ENCODE results near the gene SYNM. TPM values are rescaled to one million over a fixed set of nuclear protein-coding genes. Genes with fewer than 3 reads are reported as not detected.

Gene SYNM
- total RNA-seq, 1 experiment from 2014 or later: 6.1 TPM

DNA sequence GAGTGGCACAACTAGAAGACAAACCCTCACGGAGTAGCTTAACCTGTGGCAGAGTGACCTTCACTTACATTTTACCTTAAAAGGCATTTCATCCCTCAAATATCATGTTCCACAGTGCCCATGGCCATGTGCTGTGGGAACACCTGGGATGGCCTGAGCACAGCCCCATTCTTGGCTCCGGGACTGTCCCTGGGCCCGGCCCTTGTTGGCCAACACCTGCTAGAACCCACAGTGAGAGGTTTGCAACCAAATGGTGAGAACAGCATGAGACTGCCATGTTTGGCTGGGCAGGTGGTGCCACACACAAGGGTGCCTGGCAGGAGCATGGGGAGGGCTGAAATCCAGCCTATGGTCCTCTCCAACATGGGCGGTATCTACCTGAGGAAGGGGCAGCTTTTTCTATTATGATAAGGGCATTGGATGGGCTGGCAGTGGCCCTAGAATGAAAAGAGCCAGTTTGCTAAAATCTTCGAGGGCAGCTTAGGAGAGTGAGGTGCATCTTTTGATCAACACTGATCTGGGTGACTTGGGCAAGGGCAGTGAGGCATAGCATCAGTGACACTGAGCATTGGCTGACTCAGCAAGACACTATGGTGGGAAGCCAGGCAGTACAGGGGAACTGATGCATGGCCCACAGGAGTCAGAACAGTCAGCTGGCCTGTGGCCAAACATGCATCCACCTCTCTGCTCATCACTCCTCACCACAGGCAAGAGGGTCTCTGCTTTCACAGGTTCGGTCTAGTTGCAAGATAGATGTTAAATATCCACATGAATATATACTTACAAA, 53.9 kb downstream of the SYNM start:
- ChIA-PET CTCF (no interaction called here), POLR2A (no interaction called here)
- Histone ChIP-seq H3K4me3 (ENCODE audit: low read depth, low read length) (no peak overlapping the region), H3K9me3 (no peaks in the 10 kb centered on the region), H3K27me3 (replicated peaks; ENCODE audit: control insufficient read depth, insufficient read depth, low read length) (no peaks in the 10 kb centered on the region), H3K36me3 (ENCODE audit: control insufficient read depth, insufficient read depth, low read length) (no peaks in the 10 kb centered on the region), H3K4me1 (peaks cover 29% of the 10 kb centered on the region)
- Mint-ChIP-seq H3K36me3 (ENCODE audit: insufficient read depth, unreplicated experiment) (no peaks in the 10 kb centered on the region), H3K4me3 (ENCODE audit: unreplicated experiment) (no peak overlapping the region), H3K27ac (ENCODE audit: unreplicated experiment) (no peak overlapping the region), H3K4me1 (ENCODE audit: low read depth, unreplicated experiment) (peaks cover 15% of the 10 kb centered on the region), H3K9me3 (ENCODE audit: unreplicated experiment) (no peaks in the 10 kb centered on the region), H3K27me3 (ENCODE audit: insufficient read depth, unreplicated experiment) (no peaks in the 10 kb centered on the region)
- TF ChIP-seq, protein P1, sequence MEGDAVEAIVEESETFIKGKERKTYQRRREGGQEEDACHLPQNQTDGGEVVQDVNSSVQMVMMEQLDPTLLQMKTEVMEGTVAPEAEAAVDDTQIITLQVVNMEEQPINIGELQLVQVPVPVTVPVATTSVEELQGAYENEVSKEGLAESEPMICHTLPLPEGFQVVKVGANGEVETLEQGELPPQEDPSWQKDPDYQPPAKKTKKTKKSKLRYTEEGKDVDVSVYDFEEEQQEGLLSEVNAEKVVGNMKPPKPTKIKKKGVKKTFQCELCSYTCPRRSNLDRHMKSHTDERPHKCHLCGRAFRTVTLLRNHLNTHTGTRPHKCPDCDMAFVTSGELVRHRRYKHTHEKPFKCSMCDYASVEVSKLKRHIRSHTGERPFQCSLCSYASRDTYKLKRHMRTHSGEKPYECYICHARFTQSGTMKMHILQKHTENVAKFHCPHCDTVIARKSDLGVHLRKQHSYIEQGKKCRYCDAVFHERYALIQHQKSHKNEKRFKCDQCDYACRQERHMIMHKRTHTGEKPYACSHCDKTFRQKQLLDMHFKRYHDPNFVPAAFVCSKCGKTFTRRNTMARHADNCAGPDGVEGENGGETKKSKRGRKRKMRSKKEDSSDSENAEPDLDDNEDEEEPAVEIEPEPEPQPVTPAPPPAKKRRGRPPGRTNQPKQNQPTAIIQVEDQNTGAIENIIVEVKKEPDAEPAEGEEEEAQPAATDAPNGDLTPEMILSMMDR (IDR thresholded peaks at IDR 0.05; ENCODE audit: insufficient read depth in 1 of 2, low read depth in 1 of 2, low read length in 1 of 2, severe bottlenecking in 1 of 2, unreplicated experiment in 1 of 2): no peak
- intact Hi-C loops (cut with micrococcal nuclease; ENCODE audit: unreplicated experiment): no loop called here
- DNase-seq: no peak
- BruUV-seq (replicated peaks): no TSS peak

DNA sequence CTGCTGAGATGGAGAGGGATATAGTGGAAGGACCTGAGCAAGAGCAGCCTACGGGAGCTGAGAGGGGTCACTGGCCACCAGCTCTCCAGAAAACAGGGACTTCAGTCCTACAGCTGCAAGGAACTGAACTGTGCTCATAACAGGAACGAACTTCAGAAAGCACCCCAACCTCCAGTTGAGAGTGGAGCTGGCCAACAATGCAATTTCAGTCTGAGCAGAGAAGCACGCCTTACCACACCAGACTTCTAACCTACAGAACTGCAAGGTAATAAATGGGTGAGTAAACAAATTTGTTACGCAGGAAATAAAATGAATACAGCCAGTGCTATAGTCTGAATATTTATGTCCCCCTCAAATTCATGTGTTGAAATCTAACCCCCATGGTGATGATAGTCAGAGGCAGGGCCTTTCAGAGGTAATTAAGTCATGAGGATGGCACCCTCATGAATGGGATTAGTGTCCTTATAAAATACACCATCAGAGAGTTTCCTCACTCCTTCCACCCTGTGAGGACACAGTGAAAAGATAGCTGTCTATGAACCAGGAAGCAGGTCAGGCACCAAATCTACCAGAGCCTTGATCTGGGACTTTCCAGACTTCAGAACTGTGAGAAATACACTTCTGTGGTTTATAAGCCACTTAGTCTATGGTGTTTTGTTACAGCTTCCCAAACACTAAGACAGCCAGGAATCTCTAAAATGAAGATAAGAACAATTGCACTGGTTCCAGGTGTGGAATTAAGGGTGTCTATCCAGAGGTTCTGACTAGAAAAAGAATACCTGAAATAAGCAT, 58.6 kb downstream of the SYNM start:
- intact Hi-C loops (cut with micrococcal nuclease; ENCODE audit: unreplicated experiment): no loop called here
- Histone ChIP-seq H3K4me3 (ENCODE audit: low read depth, low read length) (no peak overlapping the region), H3K4me1 (no peaks in the 10 kb centered on the region), H3K9me3 (no peaks in the 10 kb centered on the region), H3K36me3 (ENCODE audit: control insufficient read depth, insufficient read depth, low read length) (no peaks in the 10 kb centered on the region), H3K27me3 (replicated peaks; ENCODE audit: control insufficient read depth, insufficient read depth, low read length) (no peaks in the 10 kb centered on the region)
- CTCF ChIA-PET: no interaction called here
- H3K4me3 Mint-ChIP-seq (ENCODE audit: unreplicated experiment): no peak overlapping the region
- POLR2A ChIA-PET: no interaction called here
- DNase-seq: no peak
- no TSS peak for BruUV-seq (replicated peaks)
- no peaks in the 10 kb centered on the region for H3K36me3 Mint-ChIP-seq (ENCODE audit: insufficient read depth, unreplicated experiment)
- no peak overlapping the region for H3K27ac Mint-ChIP-seq (ENCODE audit: unreplicated experiment)
- H3K9me3 Mint-ChIP-seq (ENCODE audit: unreplicated experiment): no peaks in the 10 kb centered on the region
- no peaks in the 10 kb centered on the region for H3K4me1 Mint-ChIP-seq (ENCODE audit: low read depth, unreplicated experiment)
- H3K27me3 Mint-ChIP-seq (ENCODE audit: insufficient read depth, unreplicated experiment): no peaks in the 10 kb centered on the region
- TF ChIP-seq, protein P1 (IDR thresholded peaks at IDR 0.05; ENCODE audit: insufficient read depth in 1 of 2, low read depth in 1 of 2, low read length in 1 of 2, severe bottlenecking in 1 of 2, unreplicated experiment in 1 of 2): no peak

DNA sequence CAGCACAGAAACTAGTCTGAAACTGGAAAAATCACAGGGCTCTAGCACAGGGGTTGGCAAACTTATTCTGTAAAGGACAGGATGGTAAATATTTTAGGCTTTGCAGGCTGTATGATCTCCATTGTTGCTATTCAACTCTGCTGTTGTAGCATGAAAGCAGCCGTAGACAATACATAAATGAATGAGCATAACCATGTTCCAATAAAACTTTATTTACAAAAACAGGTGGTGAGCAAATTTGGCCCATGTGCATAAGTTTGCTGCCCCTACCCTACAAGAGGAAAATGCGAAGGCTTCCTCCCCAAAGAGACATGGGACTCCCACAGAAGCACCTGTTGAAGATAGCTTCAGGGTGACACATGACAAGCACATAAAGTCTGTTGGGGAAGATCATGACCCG, 59.2 kb downstream of the SYNM start:
- BruUV-seq (replicated peaks): no TSS peak
- POLR2A ChIA-PET: no interaction called here

More for the DNA sequence above, 59.2 kb downstream of the SYNM start:
- intact Hi-C loops (cut with micrococcal nuclease; ENCODE audit: unreplicated experiment): no loop called here
- H3K4me3 Mint-ChIP-seq (ENCODE audit: unreplicated experiment): no peak overlapping the region
- no peak for DNase-seq
- CTCF ChIA-PET: no interaction called here
- H3K4me1 ChIP-seq: no peaks in the 10 kb centered on the region
- H3K36me3 ChIP-seq (ENCODE audit: control insufficient read depth, insufficient read depth, low read length): no peaks in the 10 kb centered on the region
- TF ChIP-seq, protein P1 (IDR thresholded peaks at IDR 0.05; ENCODE audit: insufficient read depth in 1 of 2, low read depth in 1 of 2, low read length in 1 of 2, severe bottlenecking in 1 of 2, unreplicated experiment in 1 of 2): no peak
- H3K27me3 Mint-ChIP-seq (ENCODE audit: insufficient read depth, unreplicated experiment): no peaks in the 10 kb centered on the region
- H3K36me3 Mint-ChIP-seq (ENCODE audit: insufficient read depth, unreplicated experiment): no peaks in the 10 kb centered on the region
- H3K27ac Mint-ChIP-seq (ENCODE audit: unreplicated experiment): no peak overlapping the region
- H3K27me3 ChIP-seq (replicated peaks; ENCODE audit: control insufficient read depth, insufficient read depth, low read length): no peaks in the 10 kb centered on the region
- H3K4me1 Mint-ChIP-seq (ENCODE audit: low read depth, unreplicated experiment): no peaks in the 10 kb centered on the region
- H3K9me3 ChIP-seq: no peaks in the 10 kb centered on the region
- H3K4me3 ChIP-seq (ENCODE audit: low read depth, low read length): no peak overlapping the region
- H3K9me3 Mint-ChIP-seq (ENCODE audit: unreplicated experiment): no peaks in the 10 kb centered on the region

Measured in Caco-2 (cell line).